ENCODE measurements around the gene SLC2A4.
"Not testable (repeated sequence)": the region's sequence is repeated elsewhere in the genome, so short reads cannot be mapped to it uniquely, and the experiment has no call there.

The SLC2A4 gene

DNA sequence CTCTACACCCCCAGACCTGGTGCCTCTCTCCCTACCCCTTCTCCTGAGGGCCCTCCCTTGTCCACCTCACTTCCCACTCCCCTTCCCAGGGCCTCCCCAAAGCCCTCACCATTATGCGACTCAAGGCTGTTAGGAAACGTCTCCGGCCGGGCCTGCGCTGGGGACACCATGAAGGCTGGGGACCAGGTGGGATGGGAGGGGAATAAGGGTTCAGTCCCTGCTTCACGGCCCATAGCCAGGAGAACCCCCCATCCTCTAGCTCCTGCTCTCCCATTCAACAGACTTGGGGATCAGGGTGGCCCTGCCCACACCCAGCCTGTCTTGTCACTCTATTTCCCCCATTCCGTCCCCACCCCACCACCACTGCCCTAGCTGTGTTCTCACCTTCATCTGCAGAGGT is 45.5 kb downstream of the SLC2A4 start:
- DNase-seq, result no peak

DNA sequence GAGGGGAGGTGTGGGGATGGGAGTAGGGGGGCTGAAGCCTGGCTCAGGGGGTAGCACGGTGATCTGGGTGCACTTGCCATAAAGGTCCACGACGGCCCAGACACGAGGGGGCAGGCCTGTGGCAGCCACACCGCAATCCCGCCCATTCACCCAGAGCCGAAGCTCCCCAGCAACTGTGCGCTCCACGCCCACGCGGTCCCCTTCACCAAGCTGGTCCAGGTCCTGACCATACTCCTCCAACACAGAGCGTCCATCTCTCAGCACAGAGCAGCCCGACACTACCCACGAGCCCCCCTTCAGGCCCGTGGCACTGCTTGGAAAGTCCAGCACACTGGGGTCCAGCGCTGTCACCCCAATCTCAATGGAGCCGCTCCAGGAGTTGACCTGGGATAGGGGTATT is 46.0 kb downstream of the SLC2A4 start:
- no peak for DNase-seq

DNA sequence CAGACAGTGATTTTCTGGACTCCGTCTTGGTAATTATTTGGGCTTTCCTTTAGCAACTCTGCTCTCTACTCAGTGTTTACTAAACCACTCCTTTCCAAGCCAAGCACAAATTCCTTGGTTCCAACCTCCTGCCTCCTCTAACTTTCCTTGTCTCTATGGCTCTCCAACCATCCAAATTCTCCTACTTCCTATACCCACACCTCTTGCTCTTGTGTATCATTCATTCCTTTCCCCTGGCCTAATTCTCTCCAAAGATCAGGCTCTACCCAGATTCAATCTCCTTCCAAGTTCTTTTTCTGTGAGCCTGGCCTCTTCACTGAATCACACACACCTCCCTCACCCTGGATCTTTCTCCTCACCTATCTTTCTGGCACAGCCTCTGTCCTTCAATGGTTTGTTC is 46.5 kb downstream of the SLC2A4 start:
- no peak for DNase-seq

DNA sequence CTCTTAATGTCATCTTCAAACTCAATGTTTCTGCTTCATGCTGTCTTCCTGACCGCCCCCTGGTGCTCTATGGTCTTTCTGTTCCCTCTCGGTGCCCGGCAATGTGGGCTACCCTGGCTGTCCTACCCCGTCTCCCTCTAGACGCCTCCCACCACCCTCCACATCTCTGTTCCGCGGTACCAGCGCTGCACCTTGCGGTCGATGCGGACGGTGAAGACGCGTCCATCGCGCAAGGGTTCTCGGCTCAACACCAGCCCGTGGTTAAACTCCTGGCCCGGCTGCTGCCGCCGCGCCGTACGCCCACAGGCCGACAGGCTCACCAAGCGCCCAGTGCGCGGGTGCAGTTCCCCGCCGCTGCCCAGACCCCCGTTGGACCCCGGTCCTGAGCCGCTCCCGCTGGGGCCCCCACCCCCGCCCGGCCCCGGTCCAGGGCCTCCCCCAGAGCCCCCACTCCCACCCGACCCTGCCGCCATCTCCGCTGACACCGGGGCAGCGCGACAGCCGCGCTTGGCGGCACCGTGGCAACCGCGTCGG is 47.4 kb downstream of the SLC2A4 start, which contains the start of gene NEURL4:
Gene NEURL4 (minus strand): TSS at position 496 of the 534 bp plus-strand sequence. CDS start 23 bp downstream, at position 473.
- peak; percentile 18 for DNase-seq

DNA sequence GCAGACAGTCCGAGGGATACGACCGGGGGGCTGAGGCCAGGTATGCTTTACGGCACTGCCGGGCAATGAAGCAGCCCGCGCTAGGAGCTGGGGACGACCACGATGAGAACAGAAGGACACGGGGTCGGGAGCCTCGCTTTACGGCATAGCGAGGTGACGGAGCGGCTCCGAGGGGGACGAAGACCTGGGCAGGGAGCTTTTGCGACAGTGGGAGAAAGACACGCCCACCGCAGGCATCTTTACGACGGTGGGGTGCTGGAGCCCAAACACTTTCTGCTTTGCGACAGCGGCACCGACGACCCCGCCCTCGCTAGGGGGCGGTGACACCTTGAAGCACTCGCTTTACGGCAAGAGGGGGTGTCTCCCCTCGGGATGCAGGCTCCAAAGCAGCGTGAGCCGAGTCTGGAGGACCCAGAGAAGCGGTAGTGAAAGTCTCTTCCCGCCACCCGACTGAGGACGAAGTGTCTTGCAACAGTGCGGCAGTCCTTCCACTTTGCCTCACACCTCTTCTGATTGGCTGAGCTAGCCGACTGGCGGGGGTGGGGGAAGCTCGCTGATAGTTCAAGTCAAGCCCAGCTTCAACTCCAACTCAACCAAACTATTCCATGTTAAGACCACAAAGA is 48.0 kb downstream of the SLC2A4 start:
- peak; percentile 98 for DNase-seq

DNA sequence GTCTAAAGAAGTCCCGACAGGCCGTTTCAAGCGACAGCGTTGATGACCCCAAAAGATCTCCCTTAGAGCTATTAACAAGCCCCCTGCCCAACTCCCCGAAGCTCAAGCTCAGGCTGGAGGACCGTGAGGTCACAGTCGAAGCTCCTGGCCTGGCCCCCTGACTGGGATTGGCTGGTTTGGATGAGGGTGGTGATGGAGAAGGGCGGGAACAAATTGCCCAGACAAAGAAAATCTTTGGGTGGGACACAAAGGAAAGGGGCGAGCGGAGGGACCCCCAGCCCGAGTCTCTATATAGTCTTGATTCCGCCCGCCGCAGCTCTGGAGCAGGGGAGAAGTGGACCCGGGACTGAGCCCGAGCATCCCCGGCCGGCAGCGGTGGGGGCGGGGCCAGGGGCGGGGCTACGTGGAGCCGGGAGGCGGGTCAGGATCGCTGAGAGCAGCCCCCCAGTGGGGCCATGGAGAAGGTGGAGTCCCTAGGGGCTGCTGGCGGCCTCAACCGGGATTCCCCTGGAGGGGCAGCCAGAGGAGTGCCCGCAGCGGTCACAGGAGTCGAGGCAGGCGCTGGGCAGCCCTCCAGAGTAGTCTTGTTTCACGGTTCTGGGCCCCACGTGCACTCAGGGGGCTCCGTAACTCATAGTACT is 48.6 kb downstream of the SLC2A4 start:
- peak; percentile 70 for DNase-seq

DNA sequence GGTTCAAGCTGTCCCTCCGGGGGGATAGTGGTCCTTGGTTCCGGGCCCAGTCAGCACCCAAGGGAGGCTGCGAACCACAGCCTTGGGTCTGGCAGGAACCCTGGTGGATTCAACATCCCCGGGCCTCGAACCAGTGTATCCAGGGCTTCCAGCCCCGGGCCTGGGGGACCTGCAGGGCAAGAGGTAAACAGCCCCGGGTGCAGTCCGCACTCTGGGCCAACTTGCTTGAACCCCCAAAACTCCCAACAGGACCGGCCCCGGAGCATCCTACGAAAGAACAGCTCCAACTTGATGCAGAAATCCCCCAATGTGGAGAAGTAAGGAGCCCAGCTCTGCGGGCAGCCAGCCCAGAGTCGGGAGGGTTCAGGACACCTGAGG is 49.1 kb downstream of the SLC2A4 start:
- DNase-seq, result no peak

DNA sequence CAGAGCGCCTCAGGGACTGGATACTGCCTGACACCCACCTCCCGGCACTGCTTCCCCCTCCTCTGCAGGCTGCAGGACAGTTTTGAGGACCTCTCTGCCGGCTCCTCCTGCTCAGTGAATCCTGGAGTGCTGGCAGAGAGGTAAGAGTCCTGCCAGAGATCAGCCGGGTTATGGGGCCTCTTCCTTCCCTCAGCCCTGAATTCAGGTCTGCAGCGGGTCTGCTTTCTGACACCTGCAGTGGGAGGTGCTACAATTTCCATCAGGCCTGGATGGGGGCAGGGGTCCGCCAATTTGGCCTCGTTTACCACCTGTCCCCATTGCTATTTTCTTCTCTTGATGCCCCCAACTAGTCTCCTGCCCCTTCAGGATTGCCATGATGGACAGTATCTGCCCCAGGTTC is 50.6 kb downstream of the SLC2A4 start:
- no peak for DNase-seq

DNA sequence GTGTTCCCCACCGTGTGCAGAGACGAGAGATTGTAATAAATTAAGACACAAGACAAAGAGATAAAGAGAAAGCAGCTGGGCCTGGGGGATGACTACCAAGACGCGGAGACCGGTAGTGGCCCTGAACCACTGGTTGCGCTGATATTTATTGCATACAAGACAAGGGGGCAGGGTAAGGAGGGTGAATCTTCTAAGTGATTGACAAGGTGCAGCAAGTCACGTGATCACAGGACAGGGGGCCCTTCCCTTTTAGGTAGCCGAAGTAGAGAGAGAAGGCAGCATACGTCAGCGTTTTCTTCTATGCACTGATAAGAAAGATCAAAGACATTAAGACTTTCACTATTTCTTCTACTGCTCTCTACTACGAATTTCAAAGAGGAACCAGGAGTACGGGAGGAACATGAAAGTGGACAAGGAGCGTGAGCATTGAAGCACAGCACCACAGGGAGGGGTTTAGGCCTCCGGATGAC is 51.1 kb downstream of the SLC2A4 start:
- peak; percentile 57 for DNase-seq

DNA sequence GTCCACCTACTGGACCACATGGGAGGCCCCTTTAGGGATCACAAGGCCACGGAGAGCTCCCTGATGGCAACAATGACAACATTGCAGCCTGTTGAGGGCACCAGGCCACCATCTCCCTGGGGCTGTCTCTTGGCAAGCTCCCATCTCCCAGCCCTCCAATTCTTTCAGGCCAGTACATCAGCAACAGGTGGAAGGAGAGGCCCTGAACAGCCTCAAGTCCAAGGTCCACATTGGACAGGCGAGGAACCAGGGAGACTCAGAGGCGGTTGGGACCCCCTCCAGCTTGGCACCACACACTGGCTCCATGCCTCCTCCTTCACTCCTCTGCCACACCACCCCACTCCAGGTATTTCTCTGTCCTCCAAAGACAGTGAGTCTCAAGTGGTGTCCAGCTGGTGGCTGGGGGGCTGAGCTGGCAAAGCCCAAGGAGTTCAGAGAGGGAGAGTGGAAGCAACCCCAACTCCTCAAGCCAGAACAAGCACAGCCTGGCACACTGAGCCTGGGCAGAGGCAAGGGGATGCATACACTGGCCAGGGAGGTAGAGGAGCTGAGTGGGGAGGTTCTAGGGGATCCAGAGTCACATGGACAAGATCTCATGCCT is 53.5 kb downstream of the SLC2A4 start:
- DNase-seq, result no peak

DNA sequence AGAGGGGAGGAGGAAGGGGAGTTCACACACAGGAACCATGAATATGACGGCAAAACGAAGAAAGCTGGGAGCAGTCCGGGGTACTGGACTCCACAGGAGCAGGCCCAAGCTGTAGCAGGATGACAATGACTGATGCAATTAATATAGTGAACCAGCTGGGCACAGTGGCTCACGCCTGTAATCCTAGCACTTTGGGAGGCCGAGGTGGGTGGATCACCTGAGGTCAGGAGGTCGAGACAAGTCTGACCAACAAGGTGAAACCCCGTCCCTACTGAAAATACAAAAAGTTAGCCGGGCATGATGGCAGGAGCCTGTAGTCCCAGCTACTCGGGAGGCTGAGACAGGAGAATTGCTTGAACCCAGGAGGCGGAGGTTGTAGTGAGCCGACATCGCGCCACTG is 54.2 kb downstream of the SLC2A4 start:
- DNase-seq, result not testable (repeated sequence)

DNA sequence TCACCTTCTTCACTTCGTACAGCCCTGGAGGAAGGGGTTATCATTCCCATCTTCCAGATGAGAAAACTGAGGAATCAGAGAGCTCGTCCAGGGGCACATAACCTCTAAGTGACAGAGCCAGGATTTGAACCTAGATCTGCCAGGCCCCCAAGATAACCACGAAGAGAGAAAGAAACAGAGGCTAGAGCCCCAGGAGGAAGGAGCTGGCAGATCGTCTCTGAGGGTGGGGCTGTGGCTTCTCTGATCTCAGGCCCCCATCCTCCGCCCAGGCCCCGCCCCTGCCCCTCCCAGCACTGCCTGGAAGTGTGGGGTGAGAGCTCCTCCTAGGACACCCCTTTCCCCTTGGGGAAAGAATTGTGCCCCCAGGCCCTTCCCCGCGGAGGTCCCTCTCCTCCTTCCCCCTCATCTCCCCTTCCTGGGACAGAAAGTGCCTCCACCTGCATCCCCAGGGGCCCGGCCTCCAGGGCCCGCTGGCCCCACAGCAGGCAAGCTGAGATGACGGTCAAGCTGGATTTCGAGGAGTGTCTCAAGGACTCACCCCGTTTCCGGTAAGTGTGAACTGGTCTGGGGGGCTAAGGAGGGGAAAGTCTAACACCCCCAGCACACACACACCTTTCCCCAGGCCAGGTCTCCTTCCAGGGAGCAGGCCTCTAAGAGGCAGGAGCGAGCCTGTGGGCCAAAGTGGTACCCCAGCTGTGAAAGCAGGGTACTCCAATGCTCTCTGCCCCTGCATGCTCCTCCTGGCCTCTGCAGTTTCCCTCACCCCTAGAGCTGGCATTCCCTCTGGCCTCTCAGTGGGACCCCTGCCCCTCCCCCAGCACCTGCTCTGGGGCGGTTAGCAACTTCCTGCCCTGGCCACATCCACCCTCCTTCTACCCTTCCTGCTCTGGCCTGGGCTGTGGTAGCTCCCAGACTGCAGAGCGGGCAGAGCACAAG is 55.0 kb downstream of the SLC2A4 start, which contains the start of gene ACAP1:
Gene ACAP1 (plus strand): TSS at position 290 of the 936 bp plus-strand sequence. CDS start 206 bp downstream, at position 496.
- peak; percentile 86 for DNase-seq

DNA sequence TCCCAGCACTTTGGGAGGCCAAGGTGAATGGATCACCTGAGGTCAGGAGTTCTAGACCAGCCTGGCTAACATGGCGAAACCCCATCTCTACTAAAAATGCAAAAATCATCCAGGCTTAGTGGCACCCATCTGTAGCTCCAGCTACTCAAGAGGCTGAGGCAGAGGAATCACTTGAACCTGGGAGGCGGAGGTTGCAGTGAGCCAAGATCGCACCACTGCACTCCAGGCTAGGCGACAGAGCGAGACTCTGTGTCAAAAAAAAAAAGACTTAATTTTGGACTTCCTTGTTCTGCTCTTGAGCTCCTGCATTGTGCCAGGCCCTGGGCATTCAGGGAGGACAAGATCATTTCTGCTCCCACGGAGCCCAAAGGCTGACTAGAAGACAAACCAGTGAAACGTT is 56.1 kb downstream of the SLC2A4 start:
- not testable (repeated sequence) for DNase-seq

All from CD4-positive, alpha-beta T cell treated with Interleukin-4 for 4 hours (primary cell).